Right hindlimb (tissue), 1 donor: ENCODE results near the gene LDLRAP1.
"Not testable (repeated sequence)": the region's sequence is repeated elsewhere in the genome, so short reads cannot be mapped to it uniquely, and the experiment has no call there.

Experiments used
- DNase-seq: peaks from one replicate; pipeline ENCODE4 v3.0.0-alpha.2; 2018

The LDLRAP1 gene

DNA sequence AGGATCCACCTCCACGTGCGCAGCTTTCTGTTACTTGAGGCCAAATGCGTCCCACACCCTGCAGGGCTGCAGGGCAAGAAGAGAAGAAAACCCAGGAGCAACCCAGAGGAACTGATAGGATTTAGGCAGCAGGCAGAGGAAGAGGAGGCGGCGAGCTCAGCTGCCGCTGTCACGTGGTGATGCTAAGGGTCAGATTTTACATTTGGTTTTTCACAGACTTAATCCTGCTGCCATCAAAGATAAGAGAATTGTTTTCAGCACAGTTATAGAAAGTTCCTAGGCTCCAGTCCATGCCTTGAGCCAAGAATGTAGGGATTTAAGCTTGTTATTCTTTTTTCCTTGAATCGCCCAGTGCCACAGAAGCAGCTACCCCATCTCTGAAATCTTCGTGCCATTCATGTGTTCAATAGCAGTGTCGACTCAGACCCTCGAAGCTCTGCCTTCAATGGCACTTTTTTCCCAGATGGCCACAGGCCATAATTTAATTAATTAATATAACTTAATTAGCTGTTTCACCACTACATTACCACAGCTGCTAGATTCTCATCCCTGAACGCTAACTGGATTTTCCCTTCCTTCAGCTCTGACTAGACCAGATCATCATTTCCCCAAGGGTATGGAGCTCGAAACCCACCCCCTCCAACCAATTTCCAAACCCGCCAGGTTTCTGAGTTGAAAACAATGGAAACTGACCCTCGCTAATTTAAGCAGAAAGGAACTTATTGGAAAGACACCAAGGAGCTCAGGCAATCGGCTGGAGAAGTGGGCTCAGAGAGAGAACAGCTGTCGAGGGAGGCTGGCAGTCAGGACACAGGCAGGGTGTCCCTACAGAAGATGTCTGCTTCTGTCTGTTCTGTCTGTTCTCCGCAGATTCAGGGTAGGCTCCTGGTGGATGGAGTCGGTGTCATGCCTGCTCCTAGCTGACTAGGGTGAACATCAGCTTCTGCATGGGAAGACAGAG is 36.2 kb downstream of the LDLRAP1 start:
- DNase-seq: no peak

GRCh38 chr1:25580927-25581326 is 37.5 kb downstream of the LDLRAP1 start:
- no peak for DNase-seq

GRCh38 chr1:25581764-25582163 is 38.4 kb downstream of the LDLRAP1 start:
- DNase-seq: no peak

GRCh38 chr1:25583519-25584370 is 40.3 kb downstream of the LDLRAP1 start:
- DNase-seq: no peak

- DNase-seq: no peak
These were observed 42.8 kb downstream of the LDLRAP1 start for GRCh38 chr1:25586181-25586588.

- DNase-seq: no peak
These were observed 43.9 kb downstream of the LDLRAP1 start for GRCh38 chr1:25587290-25587689.

GRCh38 chr1:25588224-25588623 is 44.8 kb downstream of the LDLRAP1 start:
- not testable (repeated sequence) for DNase-seq

DNA sequence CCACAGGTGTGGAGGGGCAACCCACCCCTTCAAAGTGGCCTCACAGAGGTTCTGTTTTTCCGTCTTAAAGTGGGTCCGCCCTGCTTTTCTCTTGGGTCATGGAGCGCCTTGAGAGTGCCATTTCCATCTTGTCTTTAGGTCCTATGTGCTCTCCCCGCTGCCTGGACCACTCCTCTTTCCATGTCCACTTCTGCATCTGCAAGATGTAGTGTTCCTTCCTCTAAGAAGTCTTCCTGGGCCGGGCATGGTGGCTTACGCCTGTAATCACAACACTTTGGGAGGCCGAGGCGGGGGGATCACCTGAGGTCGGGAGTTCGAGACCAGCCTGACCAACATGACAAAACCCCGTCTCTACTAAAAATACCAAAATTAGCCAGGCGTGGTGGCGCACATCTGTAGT is 45.4 kb downstream of the LDLRAP1 start:
- not testable (repeated sequence) for DNase-seq

DNA sequence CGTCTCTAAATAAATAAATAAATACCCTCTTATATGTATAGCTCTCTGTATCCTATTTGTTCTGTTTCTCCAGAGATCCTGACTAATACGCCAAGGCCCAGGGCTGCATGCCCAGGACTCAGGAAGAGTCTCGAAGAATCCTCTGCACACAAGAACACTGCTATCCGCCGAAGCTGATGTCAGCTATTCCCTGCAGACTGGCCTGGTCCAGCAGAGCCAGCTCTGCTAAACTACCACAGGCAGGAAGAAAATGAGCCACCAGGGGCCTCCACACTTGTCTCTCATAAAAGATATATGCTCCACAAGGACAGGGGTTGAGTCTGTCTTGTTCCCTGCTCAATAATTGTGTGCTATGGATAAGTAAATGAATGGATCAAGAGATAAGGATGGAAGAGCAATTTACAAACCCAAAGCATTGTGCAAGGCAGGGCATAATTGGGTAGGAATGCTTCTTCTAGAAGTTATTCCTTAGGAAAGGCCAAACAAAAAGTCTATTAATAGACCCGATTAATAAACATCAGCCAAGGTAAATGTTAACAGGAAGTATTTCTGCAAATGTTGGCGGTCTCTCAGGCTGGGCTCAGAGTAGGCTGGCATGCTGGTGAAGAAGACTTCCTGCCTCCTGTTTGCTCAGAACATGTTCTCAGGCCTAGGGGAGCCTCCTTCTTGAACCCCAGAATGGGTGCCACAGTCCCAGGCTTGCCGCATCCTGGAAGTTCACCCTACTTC is 46.9 kb downstream of the LDLRAP1 start:
- DNase-seq: no peak

GRCh38 chr1:25593861-25594260 is 50.5 kb downstream of the LDLRAP1 start:
- DNase-seq: no peak

DNA sequence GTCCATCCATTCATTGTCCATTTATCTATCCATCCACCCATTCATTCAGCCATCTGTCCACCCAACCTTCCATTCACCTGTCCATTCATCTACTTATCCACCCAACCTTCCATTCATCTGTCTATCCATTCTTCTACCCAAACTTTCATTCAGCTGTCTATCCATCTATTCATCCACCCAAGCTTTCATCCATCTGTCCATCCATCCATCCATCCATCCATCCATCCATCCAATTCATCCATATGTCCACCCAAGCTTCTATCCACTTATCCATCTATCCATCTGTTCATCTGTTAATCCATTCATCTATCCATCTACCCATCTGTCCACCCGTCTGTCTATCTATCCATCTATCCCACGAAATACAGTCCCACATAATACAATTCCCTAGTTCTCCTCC is 51.6 kb downstream of the LDLRAP1 start:
- DNase-seq: no peak

- DNase-seq: not testable (repeated sequence)
These were observed 53.2 kb downstream of the LDLRAP1 start for GRCh38 chr1:25596641-25597040.

DNA sequence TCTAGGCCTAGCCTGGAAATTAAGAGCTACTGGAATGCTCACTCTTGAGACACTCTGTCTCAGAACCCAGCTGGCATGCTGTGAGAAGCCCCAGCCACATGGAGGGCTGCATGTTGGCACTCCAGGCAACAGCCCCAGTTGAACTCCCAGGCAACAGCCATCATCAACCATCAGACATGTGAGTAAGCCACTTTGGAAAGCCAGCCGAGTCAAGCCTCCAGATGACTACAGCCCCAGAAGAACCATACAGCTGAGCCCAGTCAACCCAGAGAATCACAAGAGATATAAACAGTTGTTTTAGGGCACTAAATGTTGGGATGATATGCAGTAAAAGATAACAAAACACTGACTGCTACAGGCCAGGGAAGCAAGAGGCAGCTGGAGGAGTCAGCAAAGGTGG is 55.5 kb downstream of the LDLRAP1 start:
- no peak for DNase-seq

- DNase-seq: no peak
These were observed 56.7 kb downstream of the LDLRAP1 start for GRCh38 chr1:25599969-25600610.

GRCh38 chr1:25600971-25601699 is 57.7 kb downstream of the LDLRAP1 start:
- not testable (repeated sequence) for DNase-seq

DNA sequence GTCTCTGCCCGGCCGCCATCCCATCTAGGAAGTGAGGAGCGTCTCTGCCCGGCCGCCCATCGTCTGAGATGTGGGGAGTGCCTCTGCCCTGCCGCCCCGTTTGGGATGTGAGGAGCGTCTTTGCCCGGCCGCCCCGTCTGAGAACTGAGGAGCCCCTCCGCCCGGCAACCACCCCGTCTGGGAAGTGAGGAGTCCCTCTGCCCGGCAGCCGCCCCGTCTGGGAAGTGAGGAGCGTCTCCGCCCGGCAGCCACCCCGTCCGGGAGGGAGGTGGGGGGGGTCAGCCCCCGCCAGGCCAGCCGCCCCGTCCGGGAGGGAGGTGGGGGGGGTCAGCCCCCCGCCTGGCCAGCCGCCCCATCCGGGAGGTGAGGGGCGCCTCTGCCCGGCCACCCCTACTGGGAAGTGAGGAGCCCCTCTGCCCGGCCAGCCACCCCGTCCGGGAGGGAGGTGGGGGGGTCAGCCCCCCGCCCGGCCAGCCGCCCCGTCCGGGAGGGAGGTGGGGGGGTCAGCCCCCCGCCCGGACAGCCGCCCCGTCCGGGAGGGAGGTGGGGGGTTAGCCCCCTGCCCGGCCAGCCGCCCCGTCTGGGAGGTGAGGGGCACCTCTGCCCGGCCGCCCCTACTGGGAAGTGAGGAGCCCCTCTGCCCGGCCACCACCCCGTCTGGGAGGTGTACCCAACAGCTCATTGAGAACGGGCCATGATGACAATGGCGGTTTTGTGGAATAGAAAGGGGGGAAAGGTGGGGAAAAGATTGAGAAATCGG is 60.6 kb downstream of the LDLRAP1 start:
- not testable (repeated sequence) for DNase-seq

GRCh38 chr1:25607123-25607522 is 63.7 kb downstream of the LDLRAP1 start:
- DNase-seq: no peak

DNA sequence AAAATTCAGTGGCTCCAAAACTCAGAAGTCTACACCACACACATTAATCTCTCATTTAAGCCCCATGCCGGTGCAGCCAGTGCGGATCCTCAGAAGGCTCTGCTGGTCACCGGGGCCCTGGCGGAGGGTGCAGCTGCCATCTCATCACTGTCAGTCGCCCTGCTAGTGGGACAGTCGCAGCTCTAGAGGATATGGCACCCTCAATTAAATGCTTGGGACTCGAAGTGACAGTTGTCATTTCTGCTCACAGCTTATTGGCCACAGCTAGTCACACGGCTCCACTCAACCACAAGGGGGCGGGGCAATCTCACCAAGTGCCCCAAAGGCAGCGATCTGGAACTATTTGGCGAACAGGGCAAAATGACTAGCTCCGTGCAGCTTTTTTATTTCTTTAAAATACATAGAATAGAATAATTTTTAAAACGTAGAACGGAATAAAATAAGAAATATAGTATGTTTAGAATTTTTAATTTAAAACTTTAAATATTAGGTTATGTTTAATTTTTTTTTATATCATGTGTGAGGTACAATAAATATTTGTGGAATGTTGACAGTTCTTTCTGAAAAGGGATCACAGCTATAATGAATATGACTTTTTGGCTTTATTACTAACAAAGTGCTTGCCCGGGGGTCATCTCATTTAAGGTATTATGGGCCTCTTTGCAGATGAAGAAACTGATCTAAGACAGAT is 65.2 kb downstream of the LDLRAP1 start:
- peak; percentile 83 for DNase-seq

DNA sequence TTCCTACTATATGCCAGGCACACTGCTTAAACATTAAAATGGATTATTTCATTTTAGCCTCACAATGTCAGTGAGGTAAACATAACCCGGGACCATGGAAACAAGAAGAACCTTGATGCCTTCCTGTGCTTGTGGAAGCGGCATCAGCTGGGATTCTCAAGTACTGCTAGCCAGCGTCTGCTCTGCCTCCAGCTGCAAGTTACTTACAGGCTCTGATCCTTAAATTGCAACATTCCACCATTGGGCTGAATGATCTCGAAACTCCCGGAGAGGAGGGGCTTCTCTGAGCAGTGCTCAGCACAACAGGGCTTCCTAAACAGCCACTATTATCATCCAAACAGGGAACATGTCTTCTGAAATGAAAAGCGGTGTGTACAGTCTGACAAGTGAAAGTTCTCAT is 66.5 kb downstream of the LDLRAP1 start:
- DNase-seq: no peak
